T-helper 9 cell (primary cell): ENCODE measurements around the gene BDNF.
"Not testable (repeated sequence)": the region's sequence is repeated elsewhere in the genome, so short reads cannot be mapped to it uniquely, and the experiment has no call there.

ENCODE experiments used
- DNase-seq: peaks from one replicate; pipeline ENCODE4 v3.0.0-alpha.2; 2020
- total RNA-seq, 2 donors: gene quantifications; one replicate each; lab custom pipeline; 2026; lab: John Stamatoyannopoulos, UW

BDNF gene
- 0 reads per million in 2 donors for total RNA-seq

- no peak for DNase-seq
These were observed at the start of gene BDNF for GRCh38 chr11:27700351-27701301. Gene BDNF, minus strand, starts transcription at chr11:27700455. Its CDS starts 41,891 bp downstream, at chr11:27658564.

- DNase-seq, result no peak
These were observed 40.2 kb upstream of the BDNF start for GRCh38 chr11:27740362-27741013.

GRCh38 chr11:27735281-27735680, 35.0 kb upstream of the BDNF start:
- DNase-seq, result no peak

- not testable (repeated sequence) for DNase-seq
These were observed 31.5 kb upstream of the BDNF start for GRCh38 chr11:27731803-27732202.

- DNase-seq, result no peak
These were observed 26.7 kb upstream of the BDNF start for GRCh38 chr11:27726981-27727380.

GRCh38 chr11:27723687-27724086, 23.4 kb upstream of the BDNF start:
- DNase-seq, result no peak

- DNase-seq, result no peak
These were observed 22.7 kb upstream of the BDNF start for GRCh38 chr11:27722953-27723344.

GRCh38 chr11:27722117-27722952, 22.1 kb upstream of the BDNF start:
- no peak for DNase-seq

- no peak for DNase-seq
These were observed 21.2 kb upstream of the BDNF start for GRCh38 chr11:27721264-27722116.

GRCh38 chr11:27720277-27720830, 20.1 kb upstream of the BDNF start:
- no peak for DNase-seq

- DNase-seq, result no peak
These were observed 19.3 kb upstream of the BDNF start for GRCh38 chr11:27719546-27719925.

- no peak for DNase-seq
These were observed 18.7 kb upstream of the BDNF start for GRCh38 chr11:27718863-27719545.

GRCh38 chr11:27718346-27718862, 18.1 kb upstream of the BDNF start:
- DNase-seq, result no peak

GRCh38 chr11:27717801-27718229, 17.6 kb upstream of the BDNF start:
- DNase-seq, result no peak

- DNase-seq, result no peak
These were observed 17.1 kb upstream of the BDNF start for GRCh38 chr11:27717377-27717776.

GRCh38 chr11:27716835-27717234, 16.6 kb upstream of the BDNF start:
- no peak for DNase-seq

GRCh38 chr11:27716216-27716615, 16.0 kb upstream of the BDNF start:
- DNase-seq, result no peak

GRCh38 chr11:27711725-27712124, 11.5 kb upstream of the BDNF start:
- DNase-seq, result no peak

- no peak for DNase-seq
These were observed 10.3 kb upstream of the BDNF start for GRCh38 chr11:27710536-27710935.

- DNase-seq, result no peak
These were observed 7.4 kb upstream of the BDNF start for GRCh38 chr11:27707676-27708075.
